AG09309 (cell line): Measurements from ENCODE around the gene DAO.

Source experiments
- DNase-seq: peaks from one replicate; pipeline ENCODE4 v3.0.0-alpha.2; 2010; ENCODE audit warnings: low read depth
- H3K4me3 ChIP-seq: 2 replicates; pipeline ENCODE4 v1.5.1; 2011; ENCODE audit warnings: mild to moderate bottlenecking, low read depth, low read length, moderate library complexity; ENCODE audit not compliant: control insufficient read depth
- CTCF ChIP-seq: IDR thresholded peaks from 2 replicates; pipeline ENCODE4 v1.5.1; 2011; ENCODE audit warnings: mild to moderate bottlenecking, low read depth, low read length, inconsistent platforms; ENCODE audit not compliant: insufficient read depth, control insufficient read depth; ENCODE audit errors: missing control alignments

DAO gene

GRCh38 chr12:108835860-108836634 lies 43.8 kb upstream of the DAO start:
- DNase-seq, result no peak
- no peak for TF ChIP-seq CTCF
- no peak overlapping the region for H3K4me3 ChIP-seq

GRCh38 chr12:108837239-108837638 lies 42.7 kb upstream of the DAO start:
- DNase-seq, result no peak
- no peak for TF ChIP-seq CTCF
- H3K4me3 ChIP-seq, result no peak overlapping the region

- DNase-seq, result no peak
- no peak for TF ChIP-seq CTCF
- H3K4me3 ChIP-seq, result no peak overlapping the region
Measured at GRCh38 chr12:108837680-108838079, 42.2 kb upstream of the DAO start.

GRCh38 chr12:108838194-108839017 lies 41.5 kb upstream of the DAO start:
- DNase-seq, result peak; percentile 100
- no peak for TF ChIP-seq CTCF
- no peak overlapping the region for H3K4me3 ChIP-seq

GRCh38 chr12:108839018-108839889 lies 40.6 kb upstream of the DAO start:
- no peak for TF ChIP-seq CTCF
- H3K4me3 ChIP-seq, result no peak overlapping the region
- peak; percentile 95 for DNase-seq

GRCh38 chr12:108839890-108840230 lies 40.0 kb upstream of the DAO start:
- no peak for DNase-seq
- TF ChIP-seq CTCF, result no peak
- H3K4me3 ChIP-seq, result no peak overlapping the region
